Naive thymus-derived CD4-positive, alpha-beta T cell (primary cell): ENCODE results near the gene MON2. TPM values are rescaled to one million over a fixed set of nuclear protein-coding genes. Genes with fewer than 3 reads are reported as not detected.
A peak's percentile ranks its signal among the peaks of the same experiment; 100 is the strongest.

Experiments used
- ATAC-seq: fragments of 150-1000 bp; cut with Tn5 transposase; 2 replicates; pipeline ENCODE4 v1.10.0; 2021; ENCODE audit warnings: mild to moderate bottlenecking, moderate library complexity
- CTCF ChIA-PET: fragments of 350-600 bp; sonication (Branson Sonifier 250); formaldehyde crosslinking; loops from one replicate; lab custom pipeline; 2021; ENCODE audit warnings: antibody characterized with exemption; lab: Charles Lee
- POLR2A ChIA-PET: fragments of 350-600 bp; sonication (Branson Sonifier 250); formaldehyde crosslinking; loops from one replicate; lab custom pipeline; 2021; ENCODE audit warnings: antibody characterized with exemption, inconsistent platforms; lab: Charles Lee
- DNase-seq, 9 donors: peaks; one replicate each; pipeline versions ENCODE4 v3.0.0 to v3.0.0-alpha.2; 2020 to 2022; ENCODE audit warnings: mixed read lengths in 1 of 9
- H3K27ac ChIP-seq: one replicate; pipeline ENCODE4 v1.7.0; 2013; ENCODE audit warnings: mild to moderate bottlenecking, low read depth, low read length, moderate library complexity
- H3K27me3 ChIP-seq, 2 donors: one replicate each; pipeline ENCODE4 v1.7.0; 2013; ENCODE audit warnings: low read length in 2 of 2, mild to moderate bottlenecking in 2 of 2, moderate library complexity in 2 of 2; ENCODE audit not compliant: control insufficient read depth in 2 of 2, insufficient read depth in 2 of 2
- H3K36me3 ChIP-seq, 3 experiments: 1 replicate in 2 of 3; 2 replicates in 1 of 3; pipeline ENCODE4 v1.7.0; 2013; ENCODE audit warnings: low read length in 3 of 3, mild to moderate bottlenecking in 3 of 3, moderate library complexity in 1 of 3; ENCODE audit not compliant: insufficient read depth in 3 of 3, control insufficient read depth in 2 of 3
- H3K4me1 ChIP-seq, 2 donors: one replicate each; pipeline ENCODE4 v1.7.0; 2013; ENCODE audit warnings: low read length in 2 of 2, mild to moderate bottlenecking in 2 of 2, moderate library complexity in 1 of 2; ENCODE audit not compliant: control insufficient read depth in 2 of 2, insufficient read depth in 2 of 2
- H3K4me3 ChIP-seq: 2 replicates; pipeline ENCODE4 v1.7.0; 2013; ENCODE audit warnings: mild to moderate bottlenecking, low read length
- H3K9me3 ChIP-seq, 3 experiments: 1 replicate in 2 of 3; 2 replicates in 1 of 3; pipeline ENCODE4 v1.7.0; 2013; ENCODE audit warnings: low read length in 3 of 3; ENCODE audit not compliant: control insufficient read depth in 2 of 3
- H3K27ac Mint-ChIP-seq, 9 donors: one replicate each; pipeline ENCODE4 v1.8.0; 2020 to 2022; ENCODE audit warnings: mixed read lengths in 9 of 9, mild to moderate bottlenecking in 8 of 9, moderate library complexity in 5 of 9, inconsistent platforms in 2 of 9
- H3K27me3 Mint-ChIP-seq, 5 donors: one replicate each; pipeline ENCODE4 v1.8.0; 2021 to 2022; ENCODE audit warnings: mixed read lengths in 5 of 5, mild to moderate bottlenecking in 1 of 5
- H3K36me3 Mint-ChIP-seq, 5 donors: one replicate each; pipeline ENCODE4 v1.8.0; 2020 to 2022; ENCODE audit warnings: mixed read lengths in 5 of 5, mild to moderate bottlenecking in 3 of 5, inconsistent platforms in 1 of 5
- H3K4me1 Mint-ChIP-seq, 7 donors: one replicate each; pipeline ENCODE4 v1.8.0; 2020 to 2022; ENCODE audit warnings: mixed read lengths in 7 of 7, mild to moderate bottlenecking in 3 of 7, inconsistent platforms in 1 of 7
- H3K4me3 Mint-ChIP-seq, 10 donors: one replicate each; pipeline ENCODE4 v1.8.0; 2020 to 2022; ENCODE audit warnings: mild to moderate bottlenecking in 10 of 10, mixed read lengths in 10 of 10, moderate library complexity in 6 of 10, inconsistent platforms in 2 of 10
- H3K9me3 Mint-ChIP-seq, 11 donors: one replicate each; pipeline ENCODE4 v1.8.0; 2020 to 2022; ENCODE audit warnings: mixed read lengths in 11 of 11, mild to moderate bottlenecking in 4 of 11, inconsistent platforms in 1 of 11, moderate library complexity in 1 of 11
- intact Hi-C, 2 donors: fragments of 100-400 bp; cut with micrococcal nuclease; formaldehyde crosslinking; loops; one replicate each; pipeline ENCODE4 v1.15.1; 2023
- polyA plus RNA-seq, 2 donors: library from polyadenylated mRNA; unstranded; fragments of 300-500 nt; fragmentation: Illumina TruSeq; gene quantifications; one replicate each; pipeline ENCODE4 v1.2.3, GENCODE V29; 2021
- total RNA-seq, 6 experiments: library from RNA in 5 of 6; stranded (reverse) in 5 of 6; gene quantifications; 1 replicate in 5 of 6; 2 replicates in 1 of 6; pipeline ENCODE4 v1.2.3 and lab custom pipeline; 2021 to 2026

MON2 gene
- total and polyA plus RNA-seq, 7 experiments from 2014 or later = 18.2 to 96.3 (median 68.5) TPM

GRCh38 chr12:62533087-62533754 is 66.6 kb downstream of the MON2 start:
- H3K27me3 Mint-ChIP-seq = no peaks in the 10 kb centered on the region
- intact Hi-C loops = no loop called here
- no peaks in the 10 kb centered on the region for H3K9me3 ChIP-seq
- no peak overlapping the region for H3K4me3 Mint-ChIP-seq
- H3K36me3 ChIP-seq = peaks cover 16 to 21% (median 19%) of the 10 kb centered on the region in 3 experiments
- ChIA-PET POLR2A (no interaction called here), CTCF (no interaction called here)
- ATAC-seq = no peak
- H3K9me3 Mint-ChIP-seq = peaks cover 0 to 1% (median 0%) of the 10 kb centered on the region in 11 donors
- H3K4me1 Mint-ChIP-seq = peaks cover 0 to 3% (median 0%) of the 10 kb centered on the region in 7 donors
- no peak overlapping the region for H3K27ac Mint-ChIP-seq
- H3K4me1 ChIP-seq = no peaks in the 10 kb centered on the region
- H3K27ac ChIP-seq = no peak overlapping the region
- no peak for DNase-seq
- H3K27me3 ChIP-seq = no peaks in the 10 kb centered on the region
- peaks cover 9 to 53% (median 31%) of the 10 kb centered on the region in 5 donors for H3K36me3 Mint-ChIP-seq
- H3K4me3 ChIP-seq = no peak overlapping the region

GRCh38 chr12:62533755-62534107 is 67.1 kb downstream of the MON2 start:
- peaks cover 9 to 55% (median 31%) of the 10 kb centered on the region in 5 donors for H3K36me3 Mint-ChIP-seq
- H3K27me3 Mint-ChIP-seq = no peaks in the 10 kb centered on the region
- no peaks in the 10 kb centered on the region for H3K9me3 ChIP-seq
- H3K27ac ChIP-seq = no peak overlapping the region
- ChIA-PET CTCF (no interaction called here), POLR2A (no interaction called here)
- no peak overlapping the region for H3K4me3 Mint-ChIP-seq
- H3K9me3 Mint-ChIP-seq = peaks cover 0 to 1% (median 0%) of the 10 kb centered on the region in 11 donors
- intact Hi-C loops = no loop called here
- H3K4me1 ChIP-seq = no peaks in the 10 kb centered on the region
- H3K27me3 ChIP-seq = no peaks in the 10 kb centered on the region
- peaks cover 0 to 3% (median 0%) of the 10 kb centered on the region in 7 donors for H3K4me1 Mint-ChIP-seq
- H3K27ac Mint-ChIP-seq = no peak overlapping the region
- ATAC-seq = no peak
- no peak overlapping the region for H3K4me3 ChIP-seq
- no peak for DNase-seq
- H3K36me3 ChIP-seq = peaks cover 16 to 22% (median 21%) of the 10 kb centered on the region in 3 experiments

GRCh38 chr12:62536546-62536945 is 69.9 kb downstream of the MON2 start:
- peaks cover 9 to 53% (median 27%) of the 10 kb centered on the region in 5 donors for H3K36me3 Mint-ChIP-seq

GRCh38 chr12:62537551-62537950 is 70.9 kb downstream of the MON2 start:
- no peaks in the 10 kb centered on the region for H3K4me1 ChIP-seq
- ChIA-PET CTCF (no interaction called here), POLR2A (no interaction called here)

More at GRCh38 chr12:62536546-62536945, 69.9 kb downstream of the MON2 start:
- intact Hi-C loops = no loop called here
- Histone ChIP-seq H3K4me3 (no peak overlapping the region), H3K4me1 (no peaks in the 10 kb centered on the region), H3K9me3 (no peaks in the 10 kb centered on the region), H3K27me3 (no peaks in the 10 kb centered on the region), H3K36me3 (peaks cover 16 to 24% (median 22%) of the 10 kb centered on the region in 3 experiments), H3K27ac (no peak overlapping the region)
- POLR2A ChIA-PET = no interaction called here
- Mint-ChIP-seq H3K27me3 (no peaks in the 10 kb centered on the region), H3K4me3 (no peak overlapping the region), H3K4me1 (peaks cover 0 to 2% (median 0%) of the 10 kb centered on the region in 7 donors), H3K9me3 (peaks cover 0 to 1% (median 0%) of the 10 kb centered on the region in 11 donors), H3K27ac (no peak overlapping the region)
- CTCF ChIA-PET = no interaction called here
- DNase-seq (no peak), ATAC-seq (no peak)

DNA sequence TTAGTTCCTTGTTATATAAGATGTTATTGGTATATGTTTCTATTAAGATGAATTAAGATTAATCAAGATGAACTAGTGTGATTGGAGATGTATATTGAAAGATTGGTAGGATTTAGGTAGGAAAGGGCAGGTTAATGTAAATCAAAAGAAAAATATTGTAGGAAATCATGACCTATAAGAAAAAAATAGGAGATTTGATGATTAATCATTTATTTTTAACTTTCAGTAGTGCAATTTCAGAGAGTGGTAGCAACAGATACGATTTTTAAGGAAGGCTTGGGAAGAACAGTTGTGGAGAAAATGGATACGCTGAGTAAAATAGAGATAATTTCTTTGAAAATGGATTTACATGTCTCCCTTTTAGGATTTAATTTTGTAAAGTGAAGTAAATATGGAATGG is 73.7 kb downstream of the MON2 start:
- Histone ChIP-seq H3K9me3 (no peaks in the 10 kb centered on the region), H3K36me3 (peaks cover 4 to 23% (median 14%) of the 10 kb centered on the region in 3 experiments), H3K27me3 (no peaks in the 10 kb centered on the region), H3K4me3 (no peak overlapping the region), H3K4me1 (no peaks in the 10 kb centered on the region), H3K27ac (no peak overlapping the region)
- no peaks in the 10 kb centered on the region for H3K9me3 Mint-ChIP-seq
- peaks cover 3 to 56% (median 21%) of the 10 kb centered on the region in 5 donors for H3K36me3 Mint-ChIP-seq
- no peak for ATAC-seq
- ChIA-PET POLR2A (no interaction called here), CTCF (no interaction called here)
- intact Hi-C loops = no loop called here
- no peak overlapping the region for H3K4me3 Mint-ChIP-seq
- peak overlapping the region in 2 of 9 donors; percentile 23 to 59 for H3K27ac Mint-ChIP-seq
- H3K4me1 Mint-ChIP-seq = peaks cover 0 to 5% (median 0%) of the 10 kb centered on the region in 7 donors
- H3K27me3 Mint-ChIP-seq = no peaks in the 10 kb centered on the region
- no peak for DNase-seq

More at GRCh38 chr12:62537551-62537950, 70.9 kb downstream of the MON2 start:
- no peak for DNase-seq
- ATAC-seq = no peak
- no peaks in the 10 kb centered on the region for H3K27me3 ChIP-seq
- Mint-ChIP-seq H3K4me3 (no peak overlapping the region), H3K36me3 (peaks cover 9 to 53% (median 27%) of the 10 kb centered on the region in 5 donors), H3K27me3 (no peaks in the 10 kb centered on the region), H3K27ac (no peak overlapping the region), H3K9me3 (peaks cover 0 to 1% (median 0%) of the 10 kb centered on the region in 11 donors), H3K4me1 (peaks cover 0 to 6% (median 0%) of the 10 kb centered on the region in 7 donors)
- H3K36me3 ChIP-seq = peaks cover 12 to 23% (median 20%) of the 10 kb centered on the region in 3 experiments
- H3K4me3 ChIP-seq = no peak overlapping the region
- H3K9me3 ChIP-seq = no peaks in the 10 kb centered on the region
- no peak overlapping the region for H3K27ac ChIP-seq
- intact Hi-C loops = no loop called here

DNA sequence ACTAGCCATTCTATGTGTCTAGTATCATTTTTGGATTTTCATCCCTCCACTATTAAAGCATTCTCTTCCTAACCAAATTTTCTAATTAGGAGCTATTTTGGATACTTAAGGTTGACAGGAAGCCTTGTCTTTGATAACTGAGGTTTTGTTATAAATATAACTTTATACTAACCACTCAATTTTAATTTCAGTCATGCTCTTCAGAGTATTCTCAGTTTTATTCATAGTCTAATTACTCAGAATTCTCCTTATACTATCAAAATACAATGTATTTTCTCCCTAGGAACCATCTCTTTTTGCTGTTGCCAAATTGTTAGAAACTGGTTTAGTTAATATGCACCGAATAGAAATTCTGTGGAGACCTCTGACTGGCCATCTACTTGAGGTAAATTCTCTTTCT is 76.2 kb downstream of the MON2 start:
- Mint-ChIP-seq H3K9me3 (no peaks in the 10 kb centered on the region), H3K27me3 (no peaks in the 10 kb centered on the region), H3K27ac (peak overlapping the region in 2 of 9 donors; percentile 19 to 37), H3K4me1 (peaks cover 0 to 5% (median 0%) of the 10 kb centered on the region in 7 donors), H3K36me3 (peaks cover 0 to 54% (median 23%) of the 10 kb centered on the region in 5 donors), H3K4me3 (no peak overlapping the region)
- peaks cover 4 to 25% (median 9%) of the 10 kb centered on the region in 3 experiments for H3K36me3 ChIP-seq
- H3K4me1 ChIP-seq = no peaks in the 10 kb centered on the region
- H3K9me3 ChIP-seq = no peaks in the 10 kb centered on the region
- POLR2A ChIA-PET = interaction anchor here (0.6 kb wide), 1 partner anchor 21 kb away, joined by 3 read pairs; no protein-coding TSS in a partner anchor
- no peak overlapping the region for H3K27ac ChIP-seq
- no peak for DNase-seq
- CTCF ChIA-PET = no interaction called here
- no peak for ATAC-seq
- H3K27me3 ChIP-seq = no peaks in the 10 kb centered on the region
- intact Hi-C loops = no loop called here
- no peak overlapping the region for H3K4me3 ChIP-seq
